ENCODE measurements around the gene HERPUD1.

- TF ChIP-seq EZH2phosphoT487 (IDR thresholded peaks at IDR 0.05; ENCODE audit: borderline replicate concordance, low read length) (no peak), CTCF (IDR thresholded peaks at IDR 0.05; ENCODE audit: low read depth, low read length, poor library complexity, severe bottlenecking) (no peak)
Measured at GRCh38 chr16:56927471-56927870, 4.5 kb upstream of the HERPUD1 start.

Data from DOHH2 (cell line).